Tibial nerve (tissue), 3 donors: ENCODE results near the gene S1PR3.

Experiments
- POLR2A ChIP-seq, 2 donors: fragments of 450-650 bp; IDR thresholded peaks; one replicate each; pipeline ENCODE4 v1.6.1; 2017; ENCODE audit warnings: antibody characterized with exemption in 2 of 2, mild to moderate bottlenecking in 2 of 2, moderate library complexity in 2 of 2
- TF ChIP-seq, protein P1 (sequence below), 5 experiments: fragments of 200-600 bp in 3 of 5; fragments of 450-650 bp in 2 of 5; sonication (generic) in 3 of 5; IDR thresholded peaks; one replicate each; pipeline ENCODE4 v1.5.1; 2016 to 2019; ENCODE audit warnings: antibody characterized with exemption in 5 of 5, mild to moderate bottlenecking in 3 of 5, moderate library complexity in 2 of 5

DNA sequence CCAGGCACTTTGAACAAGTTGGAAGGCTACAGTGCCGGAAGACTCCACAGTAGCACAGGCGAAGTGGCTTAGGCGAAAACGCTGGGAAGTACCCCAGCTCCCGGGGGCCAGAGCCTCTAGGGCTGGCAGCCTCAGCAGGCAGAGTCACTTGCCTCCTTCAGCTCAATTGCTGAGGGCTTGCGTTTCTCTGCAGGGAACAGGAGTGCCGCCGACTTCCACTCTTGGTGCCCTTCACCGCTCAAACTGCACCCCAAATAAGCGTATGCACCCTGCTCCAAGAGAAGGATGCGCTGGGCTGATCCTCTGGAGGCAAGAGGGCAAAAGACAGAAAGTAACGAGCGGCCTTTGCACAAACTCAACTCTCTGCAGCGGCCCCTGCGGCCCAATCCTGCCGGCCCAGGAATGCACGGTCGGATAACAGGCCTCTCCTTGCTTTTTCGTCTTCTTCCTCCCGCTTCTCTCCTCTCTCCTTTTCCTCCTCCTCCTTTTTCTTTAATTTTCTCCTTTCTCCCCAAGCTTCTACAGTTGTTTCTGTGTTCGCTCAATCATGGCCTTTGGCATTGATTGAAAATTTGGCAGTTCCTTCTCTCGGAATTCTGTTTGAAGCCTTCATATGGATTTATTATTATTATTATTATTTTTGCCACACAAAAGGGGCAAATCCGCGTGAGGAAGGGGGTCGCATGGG is 1.1 kb upstream of the S1PR3 start:
- no peak for TF ChIP-seq POLR2A (IDR thresholded peaks at IDR 0.05)
- TF ChIP-seq, protein P1, sequence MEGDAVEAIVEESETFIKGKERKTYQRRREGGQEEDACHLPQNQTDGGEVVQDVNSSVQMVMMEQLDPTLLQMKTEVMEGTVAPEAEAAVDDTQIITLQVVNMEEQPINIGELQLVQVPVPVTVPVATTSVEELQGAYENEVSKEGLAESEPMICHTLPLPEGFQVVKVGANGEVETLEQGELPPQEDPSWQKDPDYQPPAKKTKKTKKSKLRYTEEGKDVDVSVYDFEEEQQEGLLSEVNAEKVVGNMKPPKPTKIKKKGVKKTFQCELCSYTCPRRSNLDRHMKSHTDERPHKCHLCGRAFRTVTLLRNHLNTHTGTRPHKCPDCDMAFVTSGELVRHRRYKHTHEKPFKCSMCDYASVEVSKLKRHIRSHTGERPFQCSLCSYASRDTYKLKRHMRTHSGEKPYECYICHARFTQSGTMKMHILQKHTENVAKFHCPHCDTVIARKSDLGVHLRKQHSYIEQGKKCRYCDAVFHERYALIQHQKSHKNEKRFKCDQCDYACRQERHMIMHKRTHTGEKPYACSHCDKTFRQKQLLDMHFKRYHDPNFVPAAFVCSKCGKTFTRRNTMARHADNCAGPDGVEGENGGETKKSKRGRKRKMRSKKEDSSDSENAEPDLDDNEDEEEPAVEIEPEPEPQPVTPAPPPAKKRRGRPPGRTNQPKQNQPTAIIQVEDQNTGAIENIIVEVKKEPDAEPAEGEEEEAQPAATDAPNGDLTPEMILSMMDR (IDR thresholded peaks at IDR 0.05), result no peak
